22Rv1 (cell line): ENCODE data around the gene HOXD9.

Experiments
- ZFX ChIP-seq: fragments of 450-650 bp; IDR thresholded peaks from 2 replicates; pipeline ENCODE4 v1.6.1; 2017; ENCODE audit warnings: antibody characterized with exemption, borderline replicate concordance
- TF ChIP-seq, protein P1 (sequence below): fragments of 450-650 bp; IDR thresholded peaks from 2 replicates; pipeline ENCODE4 v1.5.1; 2017; ENCODE audit warnings: mild to moderate bottlenecking

DNA sequence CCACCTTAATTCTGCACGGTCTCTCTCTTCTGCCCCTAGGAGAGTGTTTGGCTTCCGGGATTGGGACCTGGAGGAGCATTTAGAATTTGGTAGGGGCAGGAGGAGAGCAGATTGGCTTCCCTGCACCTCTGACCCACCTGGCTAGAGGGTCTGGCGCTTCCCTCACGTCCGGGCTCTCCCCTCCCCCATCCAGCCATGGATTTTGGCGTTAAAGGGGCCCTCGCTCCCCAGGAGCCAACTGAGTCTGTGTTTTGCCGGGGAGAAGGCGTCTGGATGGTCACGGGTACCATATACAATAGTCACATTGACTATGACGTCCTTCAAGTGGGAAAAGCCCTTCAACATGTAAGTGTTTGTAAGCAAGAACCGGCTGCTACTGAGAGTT is 41.1 kb downstream of the HOXD9 start:
- TF ChIP-seq, protein P1, sequence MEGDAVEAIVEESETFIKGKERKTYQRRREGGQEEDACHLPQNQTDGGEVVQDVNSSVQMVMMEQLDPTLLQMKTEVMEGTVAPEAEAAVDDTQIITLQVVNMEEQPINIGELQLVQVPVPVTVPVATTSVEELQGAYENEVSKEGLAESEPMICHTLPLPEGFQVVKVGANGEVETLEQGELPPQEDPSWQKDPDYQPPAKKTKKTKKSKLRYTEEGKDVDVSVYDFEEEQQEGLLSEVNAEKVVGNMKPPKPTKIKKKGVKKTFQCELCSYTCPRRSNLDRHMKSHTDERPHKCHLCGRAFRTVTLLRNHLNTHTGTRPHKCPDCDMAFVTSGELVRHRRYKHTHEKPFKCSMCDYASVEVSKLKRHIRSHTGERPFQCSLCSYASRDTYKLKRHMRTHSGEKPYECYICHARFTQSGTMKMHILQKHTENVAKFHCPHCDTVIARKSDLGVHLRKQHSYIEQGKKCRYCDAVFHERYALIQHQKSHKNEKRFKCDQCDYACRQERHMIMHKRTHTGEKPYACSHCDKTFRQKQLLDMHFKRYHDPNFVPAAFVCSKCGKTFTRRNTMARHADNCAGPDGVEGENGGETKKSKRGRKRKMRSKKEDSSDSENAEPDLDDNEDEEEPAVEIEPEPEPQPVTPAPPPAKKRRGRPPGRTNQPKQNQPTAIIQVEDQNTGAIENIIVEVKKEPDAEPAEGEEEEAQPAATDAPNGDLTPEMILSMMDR = no peak
- no peak for TF ChIP-seq ZFX
